HEK293 (cell line): Measurements from ENCODE around the gene RCOR1.

Experiments used
- CTCF ChIA-PET: fragments of 350-600 bp; formaldehyde crosslinking; extraction: SDS; loops from one replicate; lab custom pipeline; 2021; ENCODE audit warnings: antibody characterized with exemption; lab: Yijun Ruan, JAX
- POLR2A ChIA-PET: fragments of 300-600 bp; formaldehyde crosslinking; extraction: SDS; loops from one replicate; lab custom pipeline; 2020; ENCODE audit warnings: antibody characterized with exemption, inconsistent platforms; lab: Yijun Ruan, JAX
- H3K27ac ChIP-seq: fragments of 200-500 bp; sonication (Bioruptor generic); 2 replicates; pipeline ENCODE4 v1.5.1; 2014; ENCODE audit warnings: low read depth, low read length, control low read depth, inconsistent platforms; ENCODE audit errors: extremely low read depth
- H3K36me3 ChIP-seq, 2 experiments: fragments of 200-500 bp in 1 of 2; sonication (Bioruptor generic) in 1 of 2; 1 replicate in 1 of 2; 2 replicates in 1 of 2; pipeline ENCODE4 v1.5.1; 2014 to 2017; ENCODE audit warnings: inconsistent platforms in 2 of 2, low read length in 2 of 2; ENCODE audit not compliant: control insufficient read depth in 2 of 2, insufficient read depth in 1 of 2
- H3K4me1 ChIP-seq: fragments of 200-500 bp; sonication (Bioruptor generic); 2 replicates; pipeline ENCODE4 v1.5.1; 2014; ENCODE audit warnings: mild to moderate bottlenecking, low read length, inconsistent platforms; ENCODE audit not compliant: control insufficient read depth, insufficient read depth
- H3K4me3 ChIP-seq: 2 replicates; pipeline ENCODE4 v1.5.1; 2011; ENCODE audit warnings: low read depth, mild to moderate bottlenecking, control low read depth, low read length, moderate library complexity
- H3K9me3 ChIP-seq: fragments of 200-500 bp; sonication (Bioruptor generic); 2 replicates; pipeline ENCODE4 v1.5.1; 2014; ENCODE audit warnings: low read depth, low read length, inconsistent platforms; ENCODE audit not compliant: control insufficient read depth, insufficient read depth
- BCL11A ChIP-seq: fragments of 450-650 bp; formaldehyde crosslinking; IDR thresholded peaks from 2 replicates; pipeline ENCODE4 v1.5.1; 2016; ENCODE audit warnings: low read depth, missing biosample characterization, missing genetic modification characterization
- CTCF ChIP-seq: fragments of 450-650 bp; formaldehyde crosslinking; IDR thresholded peaks from 2 replicates; pipeline ENCODE4 v1.5.1; 2016; ENCODE audit warnings: missing biosample characterization, missing genetic modification characterization
- EGR2 ChIP-seq: fragments of 450-650 bp; formaldehyde crosslinking; IDR thresholded peaks from 2 replicates; pipeline ENCODE4 v1.5.1; 2016; ENCODE audit warnings: low read depth, missing biosample characterization, missing genetic modification characterization
- GLI4 ChIP-seq: fragments of 450-650 bp; formaldehyde crosslinking; IDR thresholded peaks from 2 replicates; pipeline ENCODE4 v1.5.1; 2016; ENCODE audit warnings: missing biosample characterization, missing genetic modification characterization
- KLF1 ChIP-seq: fragments of 450-650 bp; formaldehyde crosslinking; IDR thresholded peaks from 2 replicates; pipeline ENCODE4 v1.5.1; 2016; ENCODE audit warnings: missing biosample characterization, missing genetic modification characterization
- KLF17 ChIP-seq: fragments of 450-650 bp; formaldehyde crosslinking; IDR thresholded peaks from 2 replicates; pipeline ENCODE4 v1.5.1; 2016; ENCODE audit warnings: missing biosample characterization, missing genetic modification characterization
- PRDM1 ChIP-seq: fragments of 450-650 bp; formaldehyde crosslinking; IDR thresholded peaks from 2 replicates; pipeline ENCODE4; 2016; ENCODE audit warnings: missing biosample characterization, missing genetic modification characterization
- SALL2 ChIP-seq: fragments of 450-650 bp; formaldehyde crosslinking; IDR thresholded peaks from 2 replicates; pipeline ENCODE4 v1.5.0; 2017; ENCODE audit warnings: missing biosample characterization, mild to moderate bottlenecking, missing genetic modification characterization, borderline replicate concordance
- SCRT2 ChIP-seq: fragments of 450-650 bp; formaldehyde crosslinking; IDR thresholded peaks from 2 replicates; pipeline ENCODE4 v1.5.1; 2016; ENCODE audit warnings: missing biosample characterization, missing genetic modification characterization
- WT1 ChIP-seq: fragments of 450-650 bp; formaldehyde crosslinking; IDR thresholded peaks from 2 replicates; pipeline ENCODE4 v1.5.1; 2016; ENCODE audit warnings: missing biosample characterization, missing genetic modification characterization
- ZFHX2 ChIP-seq: fragments of 450-650 bp; formaldehyde crosslinking; conservative IDR thresholded peaks from 2 replicates; pipeline ENCODE4 v1.5.1; 2016; ENCODE audit warnings: missing biosample characterization, missing genetic modification characterization
- ZNF133 ChIP-seq: fragments of 450-650 bp; formaldehyde crosslinking; IDR thresholded peaks from 2 replicates; pipeline ENCODE4 v1.5.1; 2016; ENCODE audit warnings: missing biosample characterization, missing genetic modification characterization
- ZNF174 ChIP-seq: fragments of 450-650 bp; formaldehyde crosslinking; IDR thresholded peaks from 2 replicates; pipeline ENCODE4 v1.5.0; 2017; ENCODE audit warnings: missing biosample characterization, mild to moderate bottlenecking, missing genetic modification characterization
- ZNF23 ChIP-seq: fragments of 450-650 bp; formaldehyde crosslinking; IDR thresholded peaks from 2 replicates; pipeline ENCODE4 v1.5.1; 2016; ENCODE audit warnings: missing biosample characterization, missing genetic modification characterization, borderline replicate concordance
- ZNF248 ChIP-seq: fragments of 450-650 bp; formaldehyde crosslinking; IDR thresholded peaks from 2 replicates; pipeline ENCODE4 v1.5.1; 2017; ENCODE audit warnings: missing biosample characterization, missing genetic modification characterization
- ZNF335 ChIP-seq: fragments of 450-650 bp; formaldehyde crosslinking; conservative IDR thresholded peaks from 2 replicates; pipeline ENCODE4 v1.5.1; 2016; ENCODE audit warnings: missing biosample characterization, missing genetic modification characterization
- ZNF341 ChIP-seq: fragments of 450-650 bp; formaldehyde crosslinking; IDR thresholded peaks from 2 replicates; pipeline ENCODE4; 2016; ENCODE audit warnings: low read depth, missing biosample characterization, missing genetic modification characterization
- ZNF580 ChIP-seq: fragments of 450-650 bp; formaldehyde crosslinking; IDR thresholded peaks from 2 replicates; pipeline ENCODE4 v1.5.1; 2016; ENCODE audit warnings: missing biosample characterization, missing genetic modification characterization
- ZNF600 ChIP-seq: fragments of 450-650 bp; formaldehyde crosslinking; IDR thresholded peaks from 2 replicates; pipeline ENCODE4 v1.5.1; 2016; ENCODE audit warnings: missing biosample characterization, missing genetic modification characterization
- ZNF658 ChIP-seq: fragments of 450-650 bp; formaldehyde crosslinking; IDR thresholded peaks from 2 replicates; pipeline ENCODE4; 2016; ENCODE audit warnings: missing biosample characterization, missing genetic modification characterization
- ZNF785 ChIP-seq: fragments of 450-650 bp; formaldehyde crosslinking; IDR thresholded peaks from 2 replicates; pipeline ENCODE4 v1.5.1; 2016; ENCODE audit warnings: missing biosample characterization, missing genetic modification characterization
- ZSCAN18 ChIP-seq: fragments of 450-650 bp; formaldehyde crosslinking; IDR thresholded peaks from 2 replicates; pipeline ENCODE4 v1.5.1; 2016; ENCODE audit warnings: missing biosample characterization, missing genetic modification characterization
- TF ChIP-seq, protein P1 (sequence below): fragments of 450-650 bp; formaldehyde crosslinking; IDR thresholded peaks from 2 replicates; pipeline ENCODE4 v1.5.1; 2016; ENCODE audit warnings: missing biosample characterization, missing genetic modification characterization

RCOR1 gene

GRCh38 chr14:102551995-102552705 is 40.3 kb upstream of the RCOR1 start:
- no peak for TF ChIP-seq ZSCAN18 (tag by site-specific recombination)
- TF ChIP-seq KLF1 (tag by site-specific recombination), result peak; percentile 42
- TF ChIP-seq SALL2 (tag by site-specific recombination), result no peak
- TF ChIP-seq ZNF785 (tag by site-specific recombination), result no peak
- TF ChIP-seq ZNF341 (tag by site-specific recombination), result peak; percentile 24; the same call in 1 of the 2 replicates
- peak; percentile 84 for TF ChIP-seq ZFHX2
- peak; percentile 41 for TF ChIP-seq ZNF335 (tag by site-specific recombination)
- TF ChIP-seq WT1 (tag by site-specific recombination), result 0 out of 2 replicates have a peak, but pooled peaks have one; percentile 4
- no peak for TF ChIP-seq ZNF658 (tag by site-specific recombination)
- no peak for TF ChIP-seq ZNF133 (tag by site-specific recombination)
- 0 out of 2 replicates have a peak, but pooled peaks have one; percentile 29 for TF ChIP-seq KLF17 (tag by site-specific recombination)
- TF ChIP-seq SCRT2 (tag by site-specific recombination), result no peak
- no peak for TF ChIP-seq PRDM1
- TF ChIP-seq ZNF174 (tag by site-specific recombination), result no peak
- TF ChIP-seq ZNF580 (tag by site-specific recombination), result no peak
- TF ChIP-seq ZNF248 (tag by site-specific recombination), result no peak
- TF ChIP-seq ZNF23 (tag by site-specific recombination), result no peak
- TF ChIP-seq, protein P1, sequence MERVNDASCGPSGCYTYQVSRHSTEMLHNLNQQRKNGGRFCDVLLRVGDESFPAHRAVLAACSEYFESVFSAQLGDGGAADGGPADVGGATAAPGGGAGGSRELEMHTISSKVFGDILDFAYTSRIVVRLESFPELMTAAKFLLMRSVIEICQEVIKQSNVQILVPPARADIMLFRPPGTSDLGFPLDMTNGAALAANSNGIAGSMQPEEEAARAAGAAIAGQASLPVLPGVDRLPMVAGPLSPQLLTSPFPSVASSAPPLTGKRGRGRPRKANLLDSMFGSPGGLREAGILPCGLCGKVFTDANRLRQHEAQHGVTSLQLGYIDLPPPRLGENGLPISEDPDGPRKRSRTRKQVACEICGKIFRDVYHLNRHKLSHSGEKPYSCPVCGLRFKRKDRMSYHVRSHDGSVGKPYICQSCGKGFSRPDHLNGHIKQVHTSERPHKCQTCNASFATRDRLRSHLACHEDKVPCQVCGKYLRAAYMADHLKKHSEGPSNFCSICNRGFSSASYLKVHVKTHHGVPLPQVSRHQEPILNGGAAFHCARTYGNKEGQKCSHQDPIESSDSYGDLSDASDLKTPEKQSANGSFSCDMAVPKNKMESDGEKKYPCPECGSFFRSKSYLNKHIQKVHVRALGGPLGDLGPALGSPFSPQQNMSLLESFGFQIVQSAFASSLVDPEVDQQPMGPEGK (tag by site-specific recombination), result peak; percentile 45; the same call in 1 of the 2 replicates
- TF ChIP-seq GLI4 (tag by site-specific recombination), result no peak
- TF ChIP-seq CTCF (tag by site-specific recombination), result no peak
- peak; percentile 88 for TF ChIP-seq ZNF600 (tag by site-specific recombination)
- no peak for TF ChIP-seq BCL11A
- peak; percentile 54; the same call in 1 of the 2 replicates for TF ChIP-seq EGR2 (tag by site-specific recombination)
- TF ChIP-seq, all 188 proteins: peak for 9
- H3K27ac ChIP-seq, result no peak overlapping the region; the same call in 1 of the 2 replicates
- peak overlapping the region; percentile 26 for H3K4me3 ChIP-seq
- no peaks in the 10 kb centered on the region for H3K36me3 ChIP-seq
- no peaks in the 10 kb centered on the region for H3K9me3 ChIP-seq
- no peaks in the 10 kb centered on the region; the same call in 1 of the 2 replicates for H3K4me1 ChIP-seq
- ChIA-PET CTCF (no interaction called here), POLR2A (no interaction called here)
